Thymus (tissue), 11 donors: Measurements from ENCODE around the gene STAC. TPM values are rescaled to one million over a fixed set of nuclear protein-coding genes. Genes with fewer than 3 reads are reported as not detected.
"Not testable (repeated sequence)": the region's sequence is repeated elsewhere in the genome, so short reads cannot be mapped to it uniquely, and the experiment has no call there.

Experiments used
- DNase-seq, 9 donors: peaks; one replicate each; pipeline ENCODE4 v3.0.0-alpha.2; 2013; ENCODE audit warnings: low spot score in 9 of 9, low read depth in 6 of 9, missing footprints in 1 of 9
- H3K27ac ChIP-seq, 2 donors: one replicate each; pipeline ENCODE4 v1.5.1; 2013; ENCODE audit warnings: control low read depth in 1 of 2, low read depth in 1 of 2, low read length in 1 of 2, mild to moderate bottlenecking in 1 of 2, moderate library complexity in 1 of 2
- H3K27me3 ChIP-seq, 2 donors: one replicate each; pipeline ENCODE4 v1.5.1; 2013; ENCODE audit warnings: low read length in 1 of 2; ENCODE audit not compliant: control insufficient read depth in 2 of 2, insufficient read depth in 1 of 2
- H3K36me3 ChIP-seq, 2 donors: one replicate each; pipeline ENCODE4 v1.5.1; 2013; ENCODE audit warnings: low read length in 1 of 2, mild to moderate bottlenecking in 1 of 2, moderate library complexity in 1 of 2; ENCODE audit not compliant: control insufficient read depth in 2 of 2, insufficient read depth in 2 of 2
- H3K4me1 ChIP-seq, 2 donors: one replicate each; pipeline ENCODE4 v1.5.1; 2013; ENCODE audit warnings: low read length in 2 of 2; ENCODE audit not compliant: control insufficient read depth in 2 of 2, insufficient read depth in 2 of 2
- H3K4me3 ChIP-seq, 2 donors: one replicate each; pipeline ENCODE4 v1.5.1; 2013; ENCODE audit warnings: low read length in 2 of 2, control low read depth in 1 of 2, mild to moderate bottlenecking in 1 of 2
- H3K9me3 ChIP-seq, 2 donors: one replicate each; pipeline ENCODE4 v1.5.1; 2013; ENCODE audit warnings: low read length in 1 of 2, mild to moderate bottlenecking in 1 of 2; ENCODE audit not compliant: control insufficient read depth in 2 of 2, insufficient read depth in 1 of 2
- WGBS: extraction: QIAGEN DNeasy Blood & Tissue Kit; methylation state at CpG from one replicate; pipeline ENCODE4 v1.1.7; 2013; 5-methylcytosine and 5-hydroxymethylcytosine counted together
- polyA plus RNA-seq: library from polyadenylated mRNA; stranded (reverse); fragments of 200-250 nt; gene quantifications from one replicate; pipeline ENCODE4 v1.2.3, GENCODE V29; 2013
- total RNA-seq: library from RNA; stranded (reverse); fragments of 120-200 nt; gene quantifications from one replicate; pipeline ENCODE4 v1.2.4, GENCODE V29; 2013
- donor health status: healthy.

STAC gene
- total and polyA plus RNA-seq, 2 donors: 0.80 to 1.7 TPM

DNA sequence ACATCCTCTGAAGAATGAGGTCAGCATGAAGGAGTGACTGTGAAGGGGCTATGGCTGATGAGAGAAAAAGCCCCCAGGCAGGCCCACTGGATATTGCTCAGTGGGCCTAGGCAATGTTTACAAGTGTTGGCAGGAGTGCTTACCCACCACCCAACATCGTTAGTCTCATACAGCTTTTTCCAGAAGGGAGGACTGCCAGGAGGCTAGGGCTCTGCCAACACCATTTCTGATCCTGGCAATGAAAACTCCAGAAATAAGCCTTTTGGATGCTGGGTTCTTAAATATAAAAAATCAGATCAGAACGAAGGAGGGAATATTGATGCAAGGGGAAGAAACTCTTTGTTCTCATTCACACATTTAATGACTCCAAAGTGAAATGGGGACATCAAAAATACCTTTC is 194.9 kb downstream of the STAC start:
- no peak overlapping the region for H3K27ac ChIP-seq
- no peaks in the 10 kb centered on the region for H3K27me3 ChIP-seq
- H3K36me3 ChIP-seq: no peaks in the 10 kb centered on the region
- no peaks in the 10 kb centered on the region for H3K4me1 ChIP-seq
- no peak overlapping the region for H3K4me3 ChIP-seq
- no peak for DNase-seq
- H3K9me3 ChIP-seq: no peaks in the 10 kb centered on the region
- WGBS: 89% methylated on average over 2 of the region's 2 CpGs

DNA sequence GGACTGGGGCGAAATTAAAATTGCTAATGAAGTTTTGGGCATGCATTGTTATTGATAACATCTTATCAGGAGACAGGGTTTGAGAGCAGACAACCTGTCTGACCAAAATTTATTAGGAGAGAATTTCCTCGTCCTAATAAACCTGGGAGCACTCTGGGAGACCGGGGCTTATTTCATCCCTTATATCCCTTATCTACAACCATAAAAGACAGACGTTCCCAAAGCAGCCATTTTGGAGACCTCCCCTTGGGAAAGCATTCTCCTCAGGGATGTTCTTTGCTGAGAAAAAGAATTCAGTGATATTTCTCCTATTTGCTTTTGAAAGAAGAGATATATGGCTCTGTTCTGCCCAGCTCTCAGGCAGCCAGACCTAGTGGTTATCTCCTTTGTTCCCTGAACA is 198.1 kb downstream of the STAC start:
- WGBS: 92% methylated on average over 4 of the region's 4 CpGs
- not testable (repeated sequence) for H3K4me1 ChIP-seq, H3K9me3 ChIP-seq, H3K4me3 ChIP-seq, DNase-seq, H3K36me3 ChIP-seq, H3K27me3 ChIP-seq, H3K27ac ChIP-seq

DNA sequence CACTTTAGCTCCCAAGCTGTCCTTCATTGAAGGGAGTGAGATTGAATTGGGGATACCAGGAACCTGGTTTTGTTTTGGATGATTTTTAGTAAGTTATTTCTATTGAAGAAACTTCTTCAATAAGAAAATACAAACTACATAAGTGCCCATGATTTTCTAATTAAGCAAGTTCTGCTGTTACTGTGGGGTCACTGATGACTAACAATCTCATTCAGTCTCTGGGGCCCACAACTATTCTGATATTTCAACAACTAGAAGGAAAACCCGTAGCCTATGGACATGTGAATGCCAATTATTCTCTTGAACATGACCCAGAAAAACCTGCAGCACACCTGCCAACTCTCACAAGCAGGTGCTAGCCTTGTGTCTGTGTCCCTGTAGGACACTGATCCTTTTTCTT is 199.4 kb downstream of the STAC start:
- H3K9me3 ChIP-seq: peaks cover 0 to 4% of the 10 kb centered on the region in 2 donors
- no peaks in the 10 kb centered on the region for H3K4me1 ChIP-seq
- no peaks in the 10 kb centered on the region for H3K36me3 ChIP-seq
- WGBS: 80% methylated on average over 1 of the region's 1 CpG
- DNase-seq: no peak
- no peaks in the 10 kb centered on the region for H3K27me3 ChIP-seq
- no peak overlapping the region for H3K4me3 ChIP-seq
- H3K27ac ChIP-seq: no peak overlapping the region

- H3K36me3 ChIP-seq: no peaks in the 10 kb centered on the region
- H3K9me3 ChIP-seq: peaks cover 0 to 4% of the 10 kb centered on the region in 2 donors
- DNase-seq: no peak
- 91% methylated on average over 2 of the region's 2 CpGs for WGBS
- H3K27me3 ChIP-seq: no peaks in the 10 kb centered on the region
- H3K4me3 ChIP-seq: no peak overlapping the region
- H3K4me1 ChIP-seq: no peaks in the 10 kb centered on the region
- H3K27ac ChIP-seq: no peak overlapping the region
These were observed 200.4 kb downstream of the STAC start for GRCh38 chr3:36580716-36581115.

- Histone ChIP-seq H3K36me3 (no peaks in the 10 kb centered on the region), H3K9me3 (no peaks in the 10 kb centered on the region), H3K4me1 (no peaks in the 10 kb centered on the region), H3K27me3 (no peaks in the 10 kb centered on the region), H3K27ac (no peak overlapping the region), H3K4me3 (no peak overlapping the region)
- DNase-seq: no peak
- WGBS: 88% methylated on average over 3 of the region's 3 CpGs
These were observed 211.7 kb downstream of the STAC start for GRCh38 chr3:36591959-36592358.

GRCh38 chr3:36595511-36595910 is 215.2 kb downstream of the STAC start:
- DNase-seq: no peak
- 92% methylated on average over 1 of the region's 1 CpG for WGBS
- no peaks in the 10 kb centered on the region for H3K36me3 ChIP-seq

DNA sequence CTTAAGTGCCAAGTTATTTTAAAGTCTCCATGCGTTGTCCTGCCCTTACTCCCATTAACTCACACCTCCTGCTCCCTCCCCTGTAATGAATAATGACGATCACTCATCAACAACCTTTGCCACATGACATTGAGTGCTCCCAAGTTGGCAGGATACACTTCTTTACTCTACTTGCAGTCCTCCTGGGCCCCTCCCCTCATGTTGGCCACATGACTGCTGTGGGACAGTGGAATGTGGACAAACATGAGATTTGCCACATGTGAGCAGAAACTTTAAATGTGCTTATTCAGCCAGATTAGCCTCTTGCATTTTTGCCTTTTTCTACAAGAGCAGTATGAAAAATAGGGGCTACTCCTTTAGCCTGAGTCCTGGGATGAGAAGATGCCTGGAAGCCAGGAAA is 216.1 kb downstream of the STAC start:
- Histone ChIP-seq H3K9me3 (no peaks in the 10 kb centered on the region), H3K27ac (no peak overlapping the region), H3K36me3 (no peaks in the 10 kb centered on the region), H3K4me1 (no peaks in the 10 kb centered on the region), H3K27me3 (no peaks in the 10 kb centered on the region), H3K4me3 (no peak overlapping the region)
- WGBS: 80% methylated on average over 2 of the region's 2 CpGs
- no peak for DNase-seq

More at GRCh38 chr3:36595511-36595910, 215.2 kb downstream of the STAC start:
- Histone ChIP-seq H3K27me3 (no peaks in the 10 kb centered on the region), H3K4me3 (no peak overlapping the region), H3K9me3 (no peaks in the 10 kb centered on the region), H3K4me1 (no peaks in the 10 kb centered on the region), H3K27ac (no peak overlapping the region)

- Histone ChIP-seq H3K9me3 (no peaks in the 10 kb centered on the region), H3K4me3 (no peak overlapping the region), H3K27ac (no peak overlapping the region), H3K4me1 (no peaks in the 10 kb centered on the region), H3K36me3 (no peaks in the 10 kb centered on the region), H3K27me3 (no peaks in the 10 kb centered on the region)
- no peak for DNase-seq
- WGBS: 88% methylated on average over 2 of the region's 2 CpGs
These were observed 217.1 kb downstream of the STAC start for GRCh38 chr3:36597422-36597821.
